CD4-positive, alpha-beta T cell treated with Interleukin-10 for 1 hour (primary cell): Measurements from ENCODE around the gene AQP12A.
"Not testable (repeated sequence)": the region's sequence is repeated elsewhere in the genome, so short reads cannot be mapped to it uniquely, and the experiment has no call there.

Source experiments
- DNase-seq: peaks from one replicate; pipeline ENCODE4 v3.0.0-alpha.2; 2020

Gene AQP12A

GRCh38 chr2:240689975-240690374 lies 1.7 kb upstream of the AQP12A start:
- no peak for DNase-seq

DNA sequence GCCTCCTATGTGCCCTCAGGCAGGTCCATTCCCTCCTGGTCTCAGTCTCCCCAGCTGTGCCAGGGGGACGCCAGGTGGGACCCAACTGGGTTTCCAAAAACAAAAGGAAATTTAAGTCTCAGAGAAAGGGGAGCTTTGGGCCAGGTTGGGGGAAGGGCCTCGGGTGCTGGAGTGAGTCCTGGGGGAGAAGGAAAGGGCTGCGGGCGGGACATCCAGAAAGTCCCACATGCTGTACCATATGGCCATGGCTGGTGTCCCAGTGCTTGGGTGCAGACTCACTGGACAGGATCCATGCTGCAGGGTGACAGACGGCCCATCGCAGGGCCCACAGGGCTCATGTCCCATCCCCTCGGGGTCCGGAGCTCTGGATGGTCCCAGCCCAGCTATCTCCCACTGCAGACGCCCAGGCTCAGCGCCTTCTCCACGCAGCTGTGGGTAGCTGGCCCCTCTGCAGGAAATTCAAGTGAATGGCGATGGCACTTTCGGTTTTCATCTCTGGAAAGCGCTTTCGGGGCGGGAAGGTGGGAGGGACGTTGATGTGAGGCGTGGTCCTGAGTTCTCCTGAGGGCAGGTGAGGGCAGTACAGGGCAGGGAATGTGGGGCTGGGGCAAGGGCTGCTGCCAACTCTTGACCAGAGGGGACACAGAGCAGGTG lies 1.1 kb upstream of the AQP12A start:
- not testable (repeated sequence) for DNase-seq

GRCh38 chr2:240691075-240691427 lies 615 bp upstream of the AQP12A start:
- DNase-seq = not testable (repeated sequence)

DNA sequence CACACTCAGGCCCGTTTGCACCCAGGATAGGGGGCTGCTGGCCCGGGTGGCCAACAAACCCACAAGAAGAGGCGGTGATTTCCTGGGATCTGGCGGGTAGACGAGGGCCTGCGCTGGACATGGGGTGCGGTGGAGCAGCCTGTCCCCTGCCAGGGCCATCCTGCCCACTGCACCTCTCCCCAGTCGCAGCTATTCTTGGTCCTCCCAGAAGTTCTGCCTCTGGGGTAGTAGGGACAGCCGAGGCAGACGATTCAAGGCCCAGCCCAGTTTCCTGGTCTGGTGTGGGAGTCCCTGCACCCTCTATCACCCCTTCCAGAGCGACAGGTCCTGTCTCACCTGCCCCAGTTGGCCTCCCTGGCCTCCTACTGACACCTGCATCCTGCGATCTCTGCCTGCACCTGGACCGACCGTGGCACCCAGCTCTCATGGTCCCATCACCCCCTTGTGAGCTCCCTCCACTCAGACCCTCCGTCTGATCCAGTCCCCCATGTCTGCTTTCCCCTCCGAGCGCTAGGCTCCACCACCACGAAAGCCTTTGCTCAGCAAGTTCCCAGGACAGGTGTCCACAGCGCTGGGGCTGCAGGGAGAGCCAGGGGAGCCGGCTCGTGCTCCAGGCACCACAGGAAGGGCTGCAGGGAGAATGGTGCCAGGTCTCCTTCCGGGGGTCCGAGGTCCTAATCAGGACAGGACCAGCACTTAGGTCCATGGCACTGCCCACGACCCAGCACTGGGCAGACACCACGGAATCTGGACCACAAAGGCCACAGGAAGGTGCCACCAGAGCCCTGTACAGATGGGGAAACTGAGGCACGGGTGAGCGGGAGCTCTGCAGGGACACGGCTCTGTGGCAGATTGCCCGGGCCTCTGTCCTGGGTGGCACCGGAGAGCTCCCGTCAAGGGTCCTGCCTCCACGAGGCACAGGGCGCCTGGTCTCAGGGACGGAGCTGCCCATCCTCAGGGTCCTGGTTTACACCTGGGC lies 1.2 kb downstream of the AQP12A start:
- DNase-seq = not testable (repeated sequence)

DNA sequence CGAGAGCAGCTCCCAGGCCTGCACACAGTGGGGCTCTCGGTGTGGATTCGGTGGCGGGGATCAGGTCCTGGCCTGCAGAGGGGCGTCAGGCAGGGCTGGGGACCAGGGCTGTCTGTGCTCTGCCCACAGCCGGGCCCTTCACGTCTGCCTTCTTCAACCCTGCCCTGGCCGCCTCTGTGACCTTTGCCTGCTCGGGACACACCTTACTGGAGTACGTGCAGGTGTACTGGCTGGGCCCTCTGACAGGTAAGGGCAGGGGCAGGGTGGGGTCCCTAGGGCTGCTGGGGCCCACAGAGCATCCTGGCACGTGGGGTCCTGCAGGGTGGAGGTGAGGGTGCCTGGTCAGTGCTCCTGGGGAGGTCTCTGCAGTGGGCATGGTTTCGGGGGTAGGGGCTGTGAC lies 2.6 kb downstream of the AQP12A start:
- DNase-seq = not testable (repeated sequence)

GRCh38 chr2:240695593-240695992 lies 3.9 kb downstream of the AQP12A start:
- not testable (repeated sequence) for DNase-seq

- DNase-seq = not testable (repeated sequence)
Observed at GRCh38 chr2:240696469-240696868, 4.8 kb downstream of the AQP12A start.

DNA sequence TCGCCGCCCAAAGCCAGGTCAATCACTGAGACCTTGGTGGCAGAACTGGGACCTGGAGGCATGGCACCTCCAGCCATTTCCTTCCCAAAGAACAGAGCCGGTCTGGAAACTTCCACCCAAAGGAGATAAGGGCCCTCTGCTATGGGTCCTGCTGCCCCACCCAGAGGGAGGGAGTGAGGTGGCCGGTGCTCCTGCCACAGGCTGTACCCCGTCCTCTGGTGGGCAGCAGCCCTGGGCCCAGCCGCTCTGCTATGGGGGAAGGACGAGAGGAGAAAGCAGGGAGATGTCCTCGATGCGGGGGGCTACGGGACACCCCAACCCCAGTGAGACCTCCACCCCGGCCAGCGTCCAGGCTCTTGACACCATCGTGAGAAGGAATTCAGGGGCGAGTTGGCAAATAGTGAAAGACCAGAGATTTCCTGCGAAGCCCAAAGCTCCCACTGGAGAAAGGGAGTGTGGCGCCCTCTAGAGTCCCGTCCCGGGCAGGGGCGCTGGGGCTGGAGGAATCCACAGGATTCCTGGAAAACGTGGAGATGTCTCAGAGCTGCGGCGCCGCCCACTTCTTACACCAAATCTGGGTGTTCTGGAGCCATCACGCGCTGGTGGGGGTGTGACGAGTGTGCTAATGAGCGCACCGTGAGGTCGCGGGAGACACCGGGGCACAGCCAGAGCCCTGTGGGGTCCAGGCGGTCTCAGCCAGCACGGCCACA lies 7.3 kb downstream of the AQP12A start:
- not testable (repeated sequence) for DNase-seq

DNA sequence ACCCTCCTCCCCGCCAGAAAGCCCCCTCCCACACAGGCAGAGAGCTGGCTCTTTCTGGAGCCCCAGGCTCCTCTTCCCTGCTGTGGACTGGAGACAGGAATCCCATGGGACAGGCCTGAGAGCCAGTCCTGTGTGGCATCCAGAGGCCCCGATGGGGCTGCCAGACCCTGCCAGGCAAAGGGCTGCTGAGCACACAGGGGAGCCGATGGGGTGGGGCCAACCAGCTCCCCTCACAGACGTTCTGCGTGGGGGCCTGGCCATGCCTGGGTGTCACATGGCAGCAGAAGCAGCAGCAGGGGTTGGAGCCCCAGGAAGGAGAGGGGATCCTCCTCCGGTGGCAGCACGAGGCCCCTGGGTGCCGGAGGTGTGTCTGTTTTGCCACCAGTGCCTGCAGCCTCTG lies 8.2 kb downstream of the AQP12A start:
- DNase-seq = not testable (repeated sequence)

GRCh38 chr2:240700616-240701015 lies 8.9 kb downstream of the AQP12A start:
- DNase-seq = not testable (repeated sequence)

DNA sequence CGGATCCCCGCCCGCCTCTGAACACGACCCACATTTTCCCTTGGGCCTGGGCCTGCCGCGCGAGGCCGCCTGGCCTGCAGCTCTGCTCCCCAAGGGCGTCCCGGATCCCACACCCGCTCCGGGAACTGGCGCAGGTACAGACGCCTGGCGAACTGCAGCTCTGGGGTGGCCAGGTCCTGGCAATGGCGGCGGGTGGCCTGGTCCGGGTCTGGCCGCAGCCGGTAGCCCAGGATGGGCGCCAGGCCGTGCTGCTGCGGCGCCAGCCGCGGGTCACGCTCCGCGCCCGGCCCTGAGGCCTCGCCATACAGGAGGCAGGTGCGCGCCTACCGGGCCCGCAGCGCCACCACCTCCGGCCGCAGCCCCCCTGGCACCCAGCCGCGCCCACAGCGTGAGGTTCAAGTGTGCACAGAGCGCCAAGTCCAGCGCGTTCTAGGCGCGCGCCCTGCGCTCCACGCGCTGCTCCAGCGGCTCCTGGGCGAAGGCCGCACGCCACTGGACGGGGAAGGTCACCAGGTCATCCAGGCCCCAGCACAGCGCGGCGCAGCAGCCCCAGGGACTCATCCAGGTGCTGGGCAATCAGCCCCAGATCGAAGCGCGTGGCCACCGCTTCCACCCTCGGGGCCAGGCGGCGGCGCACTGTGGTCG lies 9.5 kb downstream of the AQP12A start:
- no peak for DNase-seq

DNA sequence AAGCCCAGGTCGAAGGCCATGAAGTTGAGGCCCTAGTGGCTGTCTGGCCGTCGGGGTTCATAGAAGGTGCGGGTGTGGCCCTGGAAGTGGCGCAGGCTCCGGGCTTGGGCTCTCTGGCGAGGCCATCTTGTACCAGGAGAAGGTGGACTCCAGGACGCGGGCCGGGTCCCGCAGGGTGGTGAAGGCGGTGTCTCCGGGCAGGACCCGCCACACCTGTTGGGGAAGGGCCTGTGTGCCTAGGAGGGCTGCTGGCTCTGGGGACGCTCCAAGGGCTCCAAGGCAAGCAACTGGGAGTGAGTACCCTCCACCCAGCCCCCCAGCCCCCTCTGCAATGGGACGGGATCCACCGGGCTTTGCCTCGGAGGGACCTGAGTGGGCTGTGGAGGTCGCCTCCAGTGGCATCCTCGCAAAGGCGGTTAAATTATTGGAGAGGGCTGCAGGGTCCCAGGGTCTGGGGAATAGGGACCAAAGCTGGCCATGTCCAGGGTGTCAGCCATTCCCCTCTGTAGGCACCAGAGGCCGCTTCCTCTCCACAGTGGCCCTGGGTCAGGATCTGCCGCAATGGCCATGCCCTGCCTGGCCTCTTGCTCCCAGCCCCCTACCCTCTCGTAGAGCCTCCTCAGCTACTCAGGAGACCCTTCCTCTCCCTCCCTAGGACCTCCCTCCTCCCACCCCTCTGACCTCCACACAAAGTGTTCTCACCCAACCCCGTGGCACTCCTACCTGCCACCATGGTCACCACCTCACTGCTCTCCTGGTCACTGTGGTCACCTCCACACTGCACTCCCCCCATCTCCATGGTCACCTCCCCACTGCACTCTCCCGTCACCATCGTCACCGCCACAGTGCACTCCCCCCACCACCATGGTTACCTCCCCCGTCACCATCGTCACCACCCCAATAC lies 10.3 kb downstream of the AQP12A start:
- DNase-seq = no peak

GRCh38 chr2:240702640-240703011 lies 11.0 kb downstream of the AQP12A start:
- no peak for DNase-seq

- no peak for DNase-seq
Observed at GRCh38 chr2:240703417-240704341, 12.0 kb downstream of the AQP12A start.

DNA sequence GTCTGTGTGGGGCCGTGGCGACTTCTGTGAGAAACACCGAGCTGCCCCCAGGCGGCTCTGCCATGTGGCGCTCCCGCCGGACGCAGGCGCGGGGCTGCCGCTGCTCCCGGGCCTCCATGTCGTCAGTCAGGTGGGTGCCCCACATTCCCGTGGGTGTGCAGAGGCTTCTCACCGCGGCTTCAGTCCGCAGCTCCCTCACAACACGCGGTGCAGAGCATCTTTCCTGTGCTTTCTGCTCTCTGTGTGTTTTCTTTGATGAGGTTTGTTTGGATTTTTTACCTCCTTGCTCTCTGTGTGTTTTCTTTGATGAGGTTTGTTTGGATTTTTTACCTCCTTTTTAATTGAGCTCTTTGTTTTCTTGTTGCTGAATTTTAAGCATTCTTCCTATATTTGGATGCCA lies 13.0 kb downstream of the AQP12A start:
- peak; percentile 21 for DNase-seq

DNA sequence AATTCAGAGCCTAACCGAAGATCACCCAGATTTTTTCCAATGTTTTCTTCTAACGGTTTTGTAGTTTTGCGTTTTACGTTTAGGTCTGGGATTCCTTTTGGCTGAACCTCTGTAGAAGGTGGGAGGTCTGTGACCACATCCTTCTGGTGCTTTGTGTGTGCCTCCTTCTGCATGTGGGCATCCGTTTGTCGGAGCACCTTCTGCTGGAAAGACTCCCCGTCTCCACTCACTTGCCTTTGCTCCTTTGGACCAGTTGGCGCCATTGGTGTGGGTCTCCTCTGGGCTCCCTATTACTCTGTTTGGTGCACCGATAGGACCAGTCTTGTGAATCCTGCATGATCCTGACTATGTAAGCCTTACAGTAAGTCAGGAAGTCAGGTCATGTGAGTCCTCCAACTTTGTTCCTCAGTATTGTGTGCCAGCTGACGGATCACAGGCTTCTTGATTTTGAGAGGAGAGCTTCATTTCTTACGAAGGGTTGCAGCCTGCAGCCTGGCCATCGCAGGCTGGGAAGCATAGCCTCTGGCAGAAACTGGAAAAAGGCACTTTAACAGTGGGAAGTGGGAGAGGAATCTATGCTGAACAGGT lies 13.6 kb downstream of the AQP12A start:
- peak; percentile 9 for DNase-seq

- no peak for DNase-seq
Observed at GRCh38 chr2:240707043-240707756, 15.5 kb downstream of the AQP12A start.

DNA sequence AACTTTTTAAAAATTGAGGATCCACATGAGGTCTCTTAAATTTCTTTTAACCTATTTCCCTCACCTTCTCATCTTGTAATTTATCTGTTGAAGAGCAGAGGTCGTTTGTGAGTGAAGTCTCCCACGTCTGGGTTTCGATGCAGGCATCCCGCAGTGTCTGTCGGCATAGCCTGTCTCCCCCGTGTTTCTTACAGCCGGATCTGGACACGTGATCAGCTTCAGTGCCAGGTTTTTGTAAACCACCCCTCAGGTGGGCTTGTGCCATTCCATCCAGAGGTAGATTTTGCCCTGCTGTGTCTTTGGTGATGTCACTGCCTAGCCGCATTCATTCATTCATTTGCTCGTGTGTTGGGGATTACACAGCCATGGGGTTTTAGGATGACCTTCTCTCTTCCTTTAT lies 16.2 kb downstream of the AQP12A start:
- no peak for DNase-seq

GRCh38 chr2:240708457-240708856 lies 16.8 kb downstream of the AQP12A start:
- no peak for DNase-seq

- DNase-seq = no peak
Observed at GRCh38 chr2:240711296-240711695, 19.6 kb downstream of the AQP12A start.
